GM12878 (cell line): ENCODE results near the gene C1orf174.

ENCODE experiments used
- BCL11A ChIP-seq: IDR thresholded peaks from 2 replicates; pipeline ENCODE4 v1.6.1; 2011; ENCODE audit warnings: low read depth, low read length
- CBFB ChIP-seq: IDR thresholded peaks from 2 replicates; pipeline ENCODE4 v1.6.1; 2016; ENCODE audit warnings: antibody characterized with exemption, low read depth
- CEBPZ ChIP-seq: fragments of 150-350 bp; IDR thresholded peaks from 2 replicates; pipeline ENCODE4 v1.6.1; 2016; ENCODE audit warnings: low read depth, low read length
- CTCF ChIP-seq, 3 experiments: IDR thresholded peaks in 2 of 3; conservative IDR thresholded peaks in 1 of 3; 2 replicates each; pipeline ENCODE4 v1.5.1; 2011; ENCODE audit warnings: low read depth in 3 of 3, low read length in 3 of 3, mild to moderate bottlenecking in 3 of 3, control low read depth in 2 of 3, moderate library complexity in 2 of 3, inconsistent platforms in 1 of 3, mixed read lengths in 1 of 3; ENCODE audit not compliant: control insufficient read depth in 2 of 3, insufficient read depth in 1 of 3; ENCODE audit errors: extremely low read depth in 1 of 3
- EP300 ChIP-seq, 2 experiments: fragments of 150-350 bp in 1 of 2; IDR thresholded peaks; 2 replicates each; pipeline ENCODE4 v1.6.1; 2011 to 2012; ENCODE audit warnings: low read depth in 2 of 2, low read length in 2 of 2, borderline replicate concordance in 1 of 2, improper control_type of control experiment in 1 of 2, inconsistent platforms in 1 of 2; ENCODE audit not compliant: control insufficient read depth in 1 of 2
- EZH2 ChIP-seq: IDR thresholded peaks from 2 replicates; pipeline ENCODE4 v1.6.1; 2012; ENCODE audit warnings: low read depth, mild to moderate bottlenecking, control low read depth, inconsistent platforms, low read length, borderline replicate concordance; ENCODE audit not compliant: control insufficient read depth
- FOXM1 ChIP-seq: IDR thresholded peaks from 2 replicates; pipeline ENCODE4 v1.6.1; 2012; ENCODE audit warnings: low read depth, mild to moderate bottlenecking, inconsistent platforms, low read length, moderate library complexity
- HCFC1 ChIP-seq: fragments of 150-350 bp; IDR thresholded peaks from 2 replicates; pipeline ENCODE4 v1.6.1; 2014; ENCODE audit warnings: low read length
- HDAC2 ChIP-seq: fragments of 200-600 bp; sonication (generic); IDR thresholded peaks from 2 replicates; pipeline ENCODE4 v1.6.1; 2017
- PAX8 ChIP-seq: fragments of 450-650 bp; IDR thresholded peaks from 2 replicates; pipeline ENCODE4 v1.6.1; 2017; ENCODE audit warnings: mild to moderate bottlenecking, moderate library complexity
- PBX3 ChIP-seq: IDR thresholded peaks from 2 replicates; pipeline ENCODE4 v1.6.1; 2011; ENCODE audit warnings: mild to moderate bottlenecking, low read depth, low read length, moderate library complexity; ENCODE audit not compliant: insufficient replicate concordance
- TCF12 ChIP-seq: IDR thresholded peaks from 2 replicates; pipeline ENCODE4 v1.6.1; 2011; ENCODE audit warnings: low read depth, mild to moderate bottlenecking, low read length

- TF ChIP-seq PBX3 (no peak), HDAC2 (no peak), FOXM1 (no peak), CBFB (no peak), CTCF (IDR thresholded peaks at IDR 0.05 in 2 of 3, conservative IDR thresholded peaks at IDR 0.05 in 1 of 3; ENCODE audit: control insufficient read depth in 2 of 3, extremely low read depth in 1 of 3, insufficient read depth in 1 of 3, low read depth in 3 of 3, low read length in 3 of 3) (no peak), PAX8 (no peak), TCF12 (no peak), BCL11A (no peak), CEBPZ (no peak), EZH2 (no peak), HCFC1 (no peak), EP300 (IDR thresholded peaks at IDR 0.05; ENCODE audit: borderline replicate concordance in 1 of 2, control insufficient read depth in 1 of 2, low read depth in 2 of 2, low read length in 2 of 2) (no peak)
These were observed 25.2 kb upstream of the C1orf174 start for GRCh38 chr1:3925256-3925655.
